ENCODE results near the gene NOX3. TPM values are rescaled to one million over a fixed set of nuclear protein-coding genes. Genes with fewer than 3 reads are reported as not detected.
"Not testable (repeated sequence)": the region's sequence is repeated elsewhere in the genome, so short reads cannot be mapped to it uniquely, and the experiment has no call there.

Gene NOX3
- total RNA-seq, 1 donor from 2014 or later, result not detected

DNA sequence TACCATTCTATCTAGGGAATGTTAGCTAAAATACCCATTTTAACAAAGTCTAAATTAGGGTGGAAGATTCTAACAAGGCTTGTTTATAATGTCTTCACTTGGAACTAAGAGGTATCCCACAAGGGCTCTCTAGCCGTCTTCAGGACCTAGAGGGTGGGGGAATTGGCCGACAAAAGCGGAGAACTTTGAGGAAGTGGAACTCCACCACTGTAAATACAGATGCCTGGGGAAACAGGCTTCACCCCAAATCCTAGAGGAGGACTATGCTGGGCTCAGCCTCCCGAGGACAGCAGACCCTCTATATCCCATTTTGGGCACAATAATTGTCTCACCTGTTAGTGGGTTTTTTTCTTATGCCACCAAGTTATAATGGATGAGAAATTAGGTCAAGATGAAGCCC is 83.4 kb downstream of the NOX3 start:
- DNase-seq (ENCODE audit: low read depth, low spot score), result no peak

DNA sequence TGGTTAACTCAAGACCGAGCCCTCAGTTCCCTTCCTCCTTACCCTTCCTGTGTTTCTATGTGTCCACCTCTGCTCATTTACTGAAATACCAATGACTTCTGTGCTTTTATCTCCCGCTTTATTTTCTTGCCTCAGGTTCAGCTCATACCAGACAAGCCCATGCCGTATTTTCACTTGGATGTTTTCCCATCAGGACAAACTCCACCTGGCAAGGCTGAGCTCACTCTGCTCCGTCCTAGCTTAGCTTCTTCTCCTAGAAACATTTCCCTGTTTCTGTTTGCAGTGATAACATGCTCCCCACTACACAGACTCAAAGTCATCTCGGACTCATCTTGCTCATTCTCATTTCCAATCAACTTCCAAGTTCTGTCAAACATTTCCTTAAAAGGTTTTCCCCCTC is 84.4 kb downstream of the NOX3 start:
- DNase-seq (ENCODE audit: low read depth, low spot score), result no peak

DNA sequence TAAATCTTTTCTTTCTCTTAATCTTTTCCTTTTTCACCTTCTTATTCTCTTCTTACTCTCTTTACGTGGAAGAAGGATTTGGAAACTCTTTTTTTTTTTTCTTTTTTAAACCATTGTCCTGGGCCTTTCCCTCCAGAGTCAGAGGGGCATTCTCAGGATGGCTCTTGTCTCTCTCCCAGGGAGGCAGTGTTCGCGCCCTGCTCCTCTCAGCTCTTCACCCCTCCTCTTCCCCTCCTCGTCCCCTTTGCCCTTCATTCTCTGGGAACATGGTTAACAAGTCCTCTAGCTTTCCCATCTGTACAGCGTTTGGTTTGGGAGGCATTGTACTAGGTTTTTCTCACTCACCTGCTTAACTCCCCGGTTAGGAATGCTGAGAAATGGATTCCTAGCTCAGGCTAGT is 89.3 kb downstream of the NOX3 start:
- no peak for DNase-seq (ENCODE audit: low read depth, low spot score)

DNA sequence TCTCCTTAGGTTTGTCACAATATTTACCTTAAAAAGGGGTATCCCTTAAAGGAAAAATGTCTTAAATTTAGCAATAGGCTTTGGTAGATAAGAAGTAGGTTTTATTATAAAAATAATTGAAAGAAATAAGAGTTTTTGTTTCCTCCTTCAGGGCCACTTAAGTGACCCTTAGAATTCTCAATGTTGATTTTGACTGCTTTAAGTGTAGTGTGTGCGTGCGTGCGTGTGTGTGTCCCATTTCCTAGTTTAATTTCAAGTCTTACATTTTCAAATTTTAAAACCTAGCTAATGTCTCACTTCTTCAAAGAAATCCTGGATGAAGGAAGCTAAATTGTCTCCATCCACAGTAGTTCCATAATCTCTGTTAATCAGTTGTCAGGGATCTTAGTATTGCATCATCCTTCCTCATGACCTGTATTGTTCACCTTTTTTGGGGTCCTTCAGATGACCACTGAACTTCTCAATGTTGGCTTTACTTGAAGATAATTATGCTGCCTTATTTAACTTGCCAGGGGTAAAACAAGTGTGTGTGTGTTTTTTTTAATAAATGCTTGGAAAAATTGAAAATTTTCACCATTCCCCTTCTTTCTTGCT is 90.7 kb downstream of the NOX3 start:
- no peak for DNase-seq (ENCODE audit: low read depth, low spot score)

DNA sequence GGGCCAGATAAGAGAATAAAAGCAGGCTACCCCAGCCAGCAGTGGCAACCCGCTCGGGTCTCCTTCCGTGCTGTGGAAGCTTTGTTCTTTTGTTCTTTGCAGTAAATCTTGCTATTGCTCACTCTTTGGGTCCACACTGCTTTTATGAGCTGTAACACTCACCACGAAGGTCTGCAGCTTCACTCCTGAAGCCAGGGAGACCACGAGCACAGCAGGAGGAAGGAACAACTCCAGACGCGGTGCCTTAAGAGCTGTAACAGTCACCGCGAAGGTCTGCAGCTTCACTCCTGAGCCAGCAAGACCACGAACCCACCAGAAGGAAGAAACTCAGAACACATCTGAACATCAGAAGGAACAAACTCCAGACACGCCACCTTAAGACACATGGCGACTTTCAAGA is 91.6 kb downstream of the NOX3 start:
- DNase-seq (ENCODE audit: low read depth, low spot score), result not testable (repeated sequence)

DNA sequence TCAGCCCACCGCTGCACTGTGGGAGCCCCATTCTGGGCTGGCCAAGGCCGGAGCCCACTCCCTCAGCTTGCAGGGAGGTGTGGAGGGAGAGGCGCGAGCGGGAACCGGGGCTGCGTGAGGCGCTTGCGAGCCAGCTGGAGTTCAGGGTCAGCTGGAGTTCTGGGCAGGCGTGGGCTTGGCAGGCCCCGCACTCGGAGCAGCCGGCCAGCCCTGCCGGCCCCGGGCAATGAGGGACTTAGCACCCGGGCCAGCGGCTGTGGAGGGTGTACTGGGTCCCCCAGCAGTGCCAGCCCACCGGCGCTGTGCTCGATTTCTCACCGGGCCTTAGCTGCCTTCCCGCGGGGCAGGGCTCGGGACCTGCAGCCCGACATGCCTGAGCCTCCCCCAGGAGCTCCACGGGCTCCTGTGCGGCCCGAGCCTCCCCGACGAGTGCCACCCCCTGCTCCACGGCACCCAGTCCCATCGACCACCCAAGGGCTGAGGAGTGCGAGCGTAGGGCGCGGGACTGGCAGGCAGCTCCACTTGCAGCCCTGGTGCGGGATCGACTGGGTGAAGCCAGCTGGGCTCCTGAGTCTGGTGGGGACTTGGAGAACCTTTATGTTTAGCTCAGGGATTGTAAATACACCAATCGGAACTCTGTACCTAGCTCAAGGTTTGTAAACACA is 92.5 kb downstream of the NOX3 start:
- not testable (repeated sequence) for DNase-seq (ENCODE audit: low read depth, low spot score)

DNA sequence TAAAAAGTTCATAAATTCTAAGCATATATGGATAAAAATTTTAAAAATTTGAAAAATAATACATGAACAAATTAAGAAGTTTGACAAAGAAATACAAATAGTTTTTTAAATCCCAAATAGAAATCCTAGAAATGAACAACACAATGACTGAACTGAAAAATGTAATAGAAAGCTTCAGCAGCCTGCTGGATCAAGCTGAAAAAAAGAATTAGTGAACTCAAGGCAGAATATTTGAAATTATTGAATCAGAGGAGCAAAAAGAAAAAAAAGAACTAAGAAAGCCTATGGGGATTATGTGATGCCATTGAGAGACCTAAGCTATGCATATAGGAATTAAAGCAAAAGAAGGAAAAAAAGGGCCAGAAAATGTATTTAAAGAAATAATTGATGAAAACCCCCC is 101.5 kb downstream of the NOX3 start:
- DNase-seq (ENCODE audit: low read depth, low spot score), result no peak

DNA sequence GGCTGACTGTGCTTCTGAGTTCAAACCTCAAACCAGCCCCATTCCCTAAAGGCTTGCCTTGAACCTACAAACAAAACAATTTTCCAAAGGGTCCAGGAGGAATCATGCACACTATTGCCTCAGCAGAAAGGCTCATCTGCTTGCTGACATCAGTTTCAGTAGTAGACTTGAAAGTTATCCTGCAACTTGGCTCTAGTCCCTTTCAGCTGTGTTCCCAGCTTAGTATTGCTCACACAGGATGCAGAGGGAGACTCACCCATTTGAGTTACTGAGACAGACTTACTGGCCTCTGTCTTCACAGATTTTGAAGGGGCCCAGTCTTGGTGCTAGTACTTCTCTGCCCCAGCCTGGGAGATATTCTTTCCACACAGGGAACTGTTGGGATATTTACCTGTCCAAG is 102.8 kb downstream of the NOX3 start:
- no peak for DNase-seq (ENCODE audit: low read depth, low spot score)

DNA sequence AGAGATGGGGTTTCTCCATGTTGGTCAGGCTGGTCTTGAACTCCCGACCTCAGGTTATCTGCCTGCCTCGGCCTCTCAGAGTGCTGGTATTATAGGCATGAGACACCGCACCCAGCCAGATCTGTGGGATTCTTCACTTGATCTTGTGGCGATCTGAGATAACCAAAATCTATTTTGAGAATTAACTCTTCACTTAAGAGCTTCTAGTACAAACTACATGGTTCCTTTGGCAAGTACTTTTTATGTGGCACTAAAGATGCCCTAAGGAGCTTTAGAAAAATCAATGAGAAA is 103.6 kb downstream of the NOX3 start:
- no peak for DNase-seq (ENCODE audit: low read depth, low spot score)

DNA sequence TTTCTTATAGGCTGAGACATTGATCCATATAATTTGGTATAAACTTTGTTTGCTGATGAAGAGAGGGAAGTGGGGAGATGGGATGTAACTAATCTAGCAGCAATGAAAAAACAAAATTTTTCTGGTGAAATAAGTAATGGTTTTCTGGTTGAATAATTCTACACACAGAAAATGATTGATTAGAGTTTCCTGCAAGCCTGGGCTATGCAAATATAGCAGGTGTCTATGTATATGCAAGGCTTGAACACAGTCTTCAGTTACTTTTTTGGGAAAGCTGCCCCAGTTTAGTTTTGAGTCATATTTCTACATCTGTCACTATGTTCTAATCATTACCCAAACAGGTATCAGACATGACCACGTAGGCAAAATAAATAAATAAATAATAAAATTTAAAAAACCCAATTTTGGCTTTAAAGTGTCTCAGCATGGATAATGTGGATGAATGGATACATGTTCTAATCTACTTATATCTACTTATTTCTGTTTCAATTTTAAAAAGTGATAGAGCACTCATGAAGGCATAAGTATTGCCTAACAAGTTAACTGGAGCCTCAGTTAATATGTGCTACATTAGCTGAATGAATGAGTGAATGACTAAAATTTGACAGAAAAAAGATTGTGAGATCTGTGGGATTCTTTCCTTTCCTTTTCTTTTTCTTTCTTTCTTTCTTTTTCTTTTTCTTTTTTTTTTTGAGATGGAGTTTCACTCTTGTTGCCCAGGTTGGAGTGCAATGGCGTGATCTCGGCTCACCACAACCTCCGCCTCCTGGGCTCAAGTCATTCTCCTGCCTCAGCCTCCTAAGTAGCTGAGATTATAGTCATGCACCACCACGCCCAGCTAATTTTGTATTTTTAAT is 104.1 kb downstream of the NOX3 start:
- DNase-seq (ENCODE audit: low read depth, low spot score), result no peak

DNA sequence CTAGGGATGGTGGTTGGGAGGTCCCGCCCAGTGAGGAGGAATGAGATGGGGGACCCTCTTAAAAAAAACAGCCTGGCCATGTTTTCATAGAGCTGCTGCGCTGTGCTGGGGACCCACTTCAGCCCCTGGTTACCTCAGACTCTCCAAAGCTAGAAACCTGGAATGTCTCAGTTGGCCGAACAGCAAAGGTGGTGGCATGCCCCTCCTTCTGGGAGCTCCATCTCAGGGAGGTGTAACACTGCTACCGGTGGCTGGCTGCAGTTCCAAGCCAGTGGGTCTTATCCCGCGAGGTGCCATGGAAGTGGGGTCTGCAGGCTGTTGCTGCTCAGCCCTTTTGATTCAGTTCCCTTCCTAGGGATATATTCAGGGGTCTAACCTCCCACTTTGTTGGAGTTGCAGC is 105.7 kb downstream of the NOX3 start:
- DNase-seq (ENCODE audit: low read depth, low spot score), result no peak

DNA sequence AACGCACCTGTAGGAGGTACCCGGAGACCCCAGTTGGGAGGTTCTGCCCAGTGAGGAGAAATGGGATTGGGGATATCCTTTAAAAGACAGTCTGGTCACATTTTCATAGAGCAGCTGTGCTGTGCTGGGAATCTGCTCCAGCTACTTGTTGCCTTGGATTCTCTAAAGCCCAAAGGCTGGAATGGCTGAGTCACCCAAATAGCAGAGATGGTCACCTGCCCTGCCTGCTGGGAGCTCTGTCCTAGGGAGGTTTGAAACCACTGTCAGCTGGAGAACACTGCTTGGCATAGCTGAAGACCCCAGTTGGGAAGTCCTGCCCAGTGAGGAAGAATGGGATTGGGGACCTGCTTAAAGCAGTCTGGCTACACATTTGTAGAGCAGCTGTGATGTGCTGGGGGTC is 106.5 kb downstream of the NOX3 start:
- no peak for DNase-seq (ENCODE audit: low read depth, low spot score)

DNA sequence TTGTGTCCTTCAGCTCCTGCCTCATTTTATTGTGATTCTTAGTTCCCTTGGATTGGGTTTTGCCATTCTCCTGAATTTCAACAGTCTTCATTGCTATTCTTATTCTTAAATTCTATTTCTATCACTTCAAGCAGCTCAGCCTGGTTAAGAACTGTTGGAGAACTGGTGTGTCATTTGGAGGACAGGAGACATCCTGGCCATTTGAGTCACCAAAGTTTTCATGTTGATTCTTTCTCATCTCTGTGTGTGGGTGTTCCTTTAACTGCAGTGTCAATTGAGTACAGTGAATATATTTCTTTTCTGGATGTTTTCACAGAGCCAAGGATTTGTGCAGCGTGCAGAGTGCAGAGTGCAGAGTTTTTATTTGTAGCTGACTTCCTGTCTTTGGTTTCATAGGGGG is 107.8 kb downstream of the NOX3 start:
- no peak for DNase-seq (ENCODE audit: low read depth, low spot score)

DNA sequence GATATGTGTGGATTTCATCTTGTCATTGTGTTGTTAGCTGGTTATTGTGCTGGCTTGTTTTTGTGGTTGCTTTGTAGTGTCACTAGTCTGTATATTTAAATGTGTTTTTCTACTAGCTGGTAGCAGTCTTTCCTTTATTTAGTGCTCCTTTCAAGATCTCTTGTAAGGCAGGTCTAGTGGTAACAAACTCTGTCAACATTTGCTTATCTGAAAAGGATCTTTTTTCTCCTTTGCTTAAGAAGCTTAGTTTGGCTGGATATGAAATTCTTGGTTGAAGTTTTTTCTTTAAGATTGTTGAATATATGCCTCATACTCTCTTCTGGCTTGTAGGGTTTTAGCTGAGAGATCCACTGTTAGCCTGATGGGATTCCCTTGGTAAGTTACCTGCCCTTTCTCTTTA is 108.7 kb downstream of the NOX3 start:
- DNase-seq (ENCODE audit: low read depth, low spot score), result no peak

Other genes starting within 250 kb of the NOX3 start
- gene CLDN20, start 191.8 kb downstream of the NOX3 start, total RNA-seq, result not detected in 2 replicates
- 15.6 and 20.8 TPM in 2 replicates for gene TFB1M, start 141.4 kb downstream of the NOX3 start, total RNA-seq

Measured in pulmonary artery endothelial cell (primary cell).